NCI-H128 (cell line): ENCODE data around the gene LYSMD3.
A peak's percentile ranks its signal among the peaks of the same experiment; 100 is the strongest.
"Not testable (repeated sequence)": the region's sequence is repeated elsewhere in the genome, so short reads cannot be mapped to it uniquely, and the experiment has no call there.

Source experiments
- DNase-seq: peaks from one replicate; lab custom pipeline; 2025; ENCODE audit not compliant: unreplicated experiment; lab: John Stamatoyannopoulos, UW

The LYSMD3 gene

DNA sequence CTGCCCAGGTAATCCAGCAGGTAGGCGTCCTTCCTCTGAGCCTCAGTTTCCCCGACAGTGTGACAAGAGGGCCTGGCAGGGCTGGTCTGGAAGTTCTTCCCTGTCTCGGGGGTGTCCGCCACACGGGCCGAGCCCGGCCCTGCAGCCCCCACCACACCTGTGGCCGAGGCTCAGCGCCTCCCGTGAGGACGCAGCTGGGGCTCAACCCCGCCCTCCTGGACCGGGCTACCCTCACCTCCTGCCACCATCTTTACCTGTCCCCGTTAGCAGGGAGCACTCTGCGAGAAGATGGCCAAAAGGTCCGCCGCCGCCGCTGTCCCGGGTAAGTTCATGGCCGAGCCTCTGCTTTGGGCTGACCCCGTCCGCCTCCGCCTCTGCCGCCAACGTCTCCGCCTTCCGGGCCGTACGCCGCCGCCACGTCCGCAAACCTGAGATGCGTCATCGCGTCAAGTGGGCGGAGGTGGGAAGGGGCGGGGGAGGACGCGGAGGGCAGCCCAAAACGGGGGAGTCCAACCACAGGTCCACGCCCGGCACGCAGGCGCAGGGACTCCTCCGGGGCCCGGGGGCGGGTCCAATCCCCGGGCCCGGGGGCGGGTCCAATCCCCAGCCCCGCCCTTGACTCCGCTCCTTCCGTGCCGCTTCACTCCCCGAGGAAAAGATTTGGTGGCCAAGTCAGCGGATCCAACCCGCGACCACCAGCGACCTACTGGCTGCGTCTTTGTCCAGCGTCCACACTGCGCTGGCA lies at the start of gene LYSMD3:
Gene LYSMD3 (minus strand): TSS at position 391 of the 745 bp plus-strand sequence. CDS start 4,295 bp downstream, outside the sequence.
- peak; percentile 89 for DNase-seq

DNA sequence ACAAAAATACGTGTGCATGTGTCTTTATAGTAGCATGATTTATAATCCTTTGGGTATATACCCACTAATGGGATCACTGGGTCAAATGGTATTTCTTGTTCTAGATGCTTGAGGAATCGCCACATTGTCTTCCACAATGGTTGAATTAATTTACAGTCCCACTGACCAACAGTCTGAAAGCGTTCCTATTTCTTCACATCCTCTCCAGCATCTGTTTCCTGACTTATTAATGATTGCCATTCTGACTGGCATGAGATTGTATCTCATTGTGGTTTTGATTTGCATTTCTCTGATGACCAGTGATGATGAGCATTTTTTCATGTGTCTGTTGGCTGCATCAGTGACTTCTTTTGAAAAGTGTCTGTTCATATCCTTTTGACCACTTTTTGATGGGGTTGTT lies 47.2 kb upstream of the LYSMD3 start:
- not testable (repeated sequence) for DNase-seq

DNA sequence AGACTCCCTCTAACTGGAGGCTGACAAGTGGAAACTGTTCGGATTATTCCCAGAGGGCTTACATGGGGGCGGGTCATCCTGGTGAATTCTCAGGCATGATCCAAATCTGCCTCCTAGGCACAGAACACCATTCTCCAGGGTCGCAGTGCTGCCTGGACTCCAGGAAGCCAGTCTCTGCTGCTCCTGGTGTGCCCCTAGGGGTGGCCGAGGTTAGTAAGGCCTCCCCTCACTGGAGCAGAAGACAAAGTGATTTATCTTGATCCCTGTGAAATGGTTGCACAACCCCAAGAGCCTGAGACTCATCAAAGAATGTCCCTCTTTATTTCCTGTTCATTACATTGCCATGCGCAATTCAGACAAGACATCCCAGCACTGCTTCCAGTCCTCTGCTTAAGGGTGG lies 46.3 kb upstream of the LYSMD3 start:
- no peak for DNase-seq

DNA sequence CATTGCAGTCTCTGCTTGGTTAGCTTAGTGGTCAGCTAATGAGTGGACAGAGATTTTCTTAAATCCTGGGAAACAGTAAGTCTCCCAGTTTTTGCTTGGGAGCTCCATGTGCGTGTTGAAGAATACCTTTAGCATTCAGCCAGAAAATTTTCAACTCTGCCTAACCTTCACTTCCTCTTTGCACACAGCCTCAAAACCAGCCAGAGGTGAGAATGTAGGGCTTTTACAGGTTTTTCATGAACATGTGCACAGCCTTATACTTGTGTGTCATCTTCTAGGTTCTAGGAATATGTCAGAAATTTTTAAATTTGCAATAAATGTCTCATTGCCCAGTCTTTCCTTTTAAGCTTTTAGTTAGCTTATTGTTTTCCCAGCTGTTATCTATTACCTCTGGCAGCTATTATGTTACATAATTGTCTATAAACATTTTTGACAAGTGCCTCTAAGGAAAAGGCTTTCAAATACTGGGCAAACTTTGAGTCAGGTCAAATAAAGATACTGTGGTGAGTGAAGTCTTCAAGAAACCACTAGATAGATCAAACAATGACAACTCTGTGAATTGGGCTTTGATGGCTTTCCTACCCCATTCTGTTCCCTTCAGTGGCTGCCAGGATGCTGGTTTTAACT lies 41.9 kb upstream of the LYSMD3 start:
- DNase-seq: no peak

DNA sequence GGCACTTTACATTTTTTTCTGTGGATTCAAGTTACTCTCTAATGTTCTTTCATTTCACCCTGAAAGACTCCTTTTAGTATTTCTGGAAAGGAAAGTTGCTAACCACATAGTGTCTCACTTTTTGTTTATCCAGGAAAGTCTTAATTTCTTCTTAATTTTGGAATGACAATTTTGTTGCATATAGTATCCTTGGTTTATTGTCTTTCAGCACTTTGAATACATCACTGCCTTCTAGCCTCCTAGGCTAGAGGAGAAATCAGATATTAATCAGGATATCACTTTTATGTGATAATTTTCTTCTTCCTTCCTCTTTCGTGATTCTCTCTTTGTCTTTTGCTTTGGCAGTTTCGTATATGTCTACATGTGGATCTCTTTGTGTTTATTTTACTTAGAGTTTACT lies 40.6 kb upstream of the LYSMD3 start:
- DNase-seq: no peak

DNA sequence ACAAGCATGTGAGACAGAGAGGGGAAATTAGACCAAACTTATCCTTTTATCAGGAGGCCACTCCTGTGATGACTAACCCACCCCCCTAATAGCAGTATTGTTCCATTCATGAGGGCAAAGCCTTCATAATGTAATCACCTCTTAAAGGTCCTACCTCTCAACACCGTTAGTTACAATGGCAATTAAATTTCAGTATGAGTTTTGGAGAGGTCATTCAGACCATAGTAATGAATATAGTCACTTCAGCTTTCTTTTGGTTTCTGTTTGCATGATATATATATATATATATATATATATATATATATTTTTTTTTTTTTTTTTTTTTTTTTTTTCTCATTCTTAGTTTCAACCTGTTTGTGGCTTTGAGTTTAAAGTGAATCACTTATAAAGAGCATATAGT lies 39.7 kb upstream of the LYSMD3 start:
- no peak for DNase-seq

DNA sequence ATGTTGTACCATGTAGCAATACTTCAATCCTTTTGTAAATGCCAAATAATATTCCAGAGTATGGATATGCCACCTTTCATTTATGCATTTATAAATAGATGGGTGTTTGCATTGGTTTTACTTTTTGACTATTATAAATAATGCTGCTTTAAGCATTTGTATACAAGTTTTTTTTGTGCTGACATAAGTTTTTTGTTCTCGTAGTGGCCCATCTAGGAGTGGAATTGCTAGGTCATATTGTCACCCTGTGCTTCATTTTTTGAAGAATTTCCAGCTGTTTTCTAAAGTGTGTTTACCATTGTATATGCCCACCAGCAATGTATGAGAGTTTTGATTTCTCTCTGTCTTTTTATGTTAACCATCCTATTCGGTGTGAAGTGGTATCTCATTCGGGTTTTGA lies 36.1 kb upstream of the LYSMD3 start:
- no peak for DNase-seq

DNA sequence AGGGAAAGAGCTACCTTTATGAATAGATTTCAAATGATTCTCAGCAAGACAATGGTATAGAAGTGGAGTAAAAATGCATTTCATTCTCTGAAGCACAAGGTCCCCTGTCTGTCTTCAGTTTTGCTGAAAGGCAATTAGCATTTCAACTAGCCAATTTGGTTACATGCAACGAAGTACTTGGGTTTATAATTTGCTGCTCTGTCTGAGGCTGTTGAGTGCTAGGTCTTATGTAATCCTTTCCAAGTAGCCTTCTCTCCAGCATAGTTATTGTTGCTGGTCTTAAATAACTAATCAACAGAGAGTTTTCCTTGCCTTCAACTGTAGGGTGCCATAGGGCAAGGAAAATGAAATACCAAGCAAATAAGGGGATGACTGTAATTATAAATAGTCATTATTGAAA lies 33.7 kb upstream of the LYSMD3 start:
- DNase-seq: no peak

DNA sequence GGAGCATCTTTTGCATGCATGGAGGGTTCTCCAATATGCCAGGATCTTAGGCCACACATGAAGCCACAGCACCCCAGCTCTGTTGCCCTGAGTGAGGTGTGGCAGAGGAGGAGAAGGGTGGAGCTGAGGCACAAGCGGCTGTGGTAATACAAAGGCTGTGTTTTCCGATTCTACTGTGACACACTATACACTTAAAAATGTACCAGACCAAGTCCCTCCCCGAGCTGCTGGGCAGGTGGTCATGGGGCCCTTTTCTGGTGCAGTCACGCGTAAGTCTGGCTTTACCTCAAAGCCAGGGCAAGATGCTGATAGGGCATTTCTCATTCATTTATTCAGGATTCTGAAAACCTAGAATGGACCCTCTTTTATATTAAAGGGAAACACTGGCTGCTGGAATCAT lies 33.0 kb upstream of the LYSMD3 start:
- no peak for DNase-seq

DNA sequence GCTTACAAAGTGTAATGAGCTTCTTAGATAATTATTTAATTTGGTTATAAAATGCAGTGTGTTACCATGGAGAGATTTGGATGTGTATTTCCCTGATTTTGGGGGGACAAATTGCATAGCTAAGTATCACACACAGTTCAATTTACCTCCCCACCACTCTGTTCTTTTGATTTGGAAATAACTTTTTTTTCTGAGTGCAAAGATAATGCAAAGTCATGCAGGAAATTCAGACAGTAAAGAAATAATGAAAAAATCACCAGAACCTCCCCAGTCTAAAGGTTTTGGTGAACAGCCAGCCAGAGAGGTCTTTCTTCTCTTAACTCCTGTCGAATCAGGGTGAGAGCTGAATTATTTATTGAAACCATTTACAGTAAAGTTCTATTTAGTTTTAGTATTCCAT lies 32.4 kb upstream of the LYSMD3 start:
- DNase-seq: no peak

DNA sequence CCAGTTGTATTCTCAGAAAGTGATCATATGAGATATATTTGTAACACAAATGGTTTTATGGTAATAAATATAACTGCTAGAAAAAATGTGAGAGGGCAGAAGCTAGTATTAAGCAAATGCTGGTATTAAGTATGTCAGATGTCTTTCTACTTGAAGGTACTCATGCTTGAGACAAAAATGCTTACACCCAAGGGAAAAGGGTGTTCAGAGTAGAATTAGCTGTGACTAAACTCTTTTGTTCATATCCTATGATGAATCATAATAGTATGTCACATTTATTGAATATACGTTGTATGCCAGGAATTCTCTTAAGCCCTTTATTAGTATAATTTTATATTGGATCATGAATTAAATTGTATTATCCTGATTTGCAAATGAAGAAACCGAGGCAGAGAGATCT lies 31.4 kb upstream of the LYSMD3 start:
- no peak for DNase-seq

DNA sequence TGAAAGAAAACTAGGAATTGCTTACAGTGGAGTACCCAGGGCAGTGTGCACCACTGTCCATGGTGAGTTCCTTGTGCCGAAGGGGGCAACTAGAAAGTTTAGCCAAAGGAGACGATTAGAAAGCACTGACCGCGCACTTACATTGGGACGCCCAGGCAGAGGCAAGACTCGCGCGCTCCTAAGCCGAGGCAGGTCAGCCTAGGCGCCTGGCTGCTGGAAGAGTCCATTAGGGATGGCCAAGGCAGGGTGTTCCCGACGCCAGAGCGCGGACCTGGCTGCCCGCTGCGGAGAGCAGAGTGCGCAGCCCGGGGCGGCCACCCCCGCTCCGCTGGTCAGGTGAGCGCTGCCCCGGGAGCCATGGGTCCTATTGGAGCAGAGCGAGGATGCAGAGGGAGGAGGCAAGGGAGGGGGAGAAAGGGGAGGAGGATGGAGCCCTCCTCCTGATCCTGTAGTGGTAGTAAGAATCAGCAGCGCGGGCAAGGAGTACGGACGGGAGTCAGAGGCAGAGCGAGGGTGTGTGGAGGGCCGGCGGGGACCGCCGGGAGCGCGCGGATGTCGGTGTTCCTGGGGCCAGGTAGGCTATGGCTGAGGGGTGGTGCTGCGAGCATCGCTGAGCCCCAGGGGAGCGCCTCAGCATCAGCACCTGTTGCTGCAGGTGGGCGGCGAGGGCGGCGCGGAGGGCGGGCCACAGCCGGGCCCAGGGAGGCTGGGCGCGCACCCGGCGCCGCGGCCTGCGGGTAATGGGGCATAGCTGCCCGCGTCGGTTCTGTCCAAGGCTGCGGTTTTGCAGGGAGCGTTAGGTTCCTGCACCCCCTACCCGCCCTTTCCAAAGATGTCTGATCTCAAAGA lies 29.2 kb upstream of the LYSMD3 start, which contains the start of gene ADGRV1:
Gene ADGRV1 (plus strand): TSS at position 454 of the 849 bp plus-strand sequence. CDS start 99 bp downstream, at position 553.
- peak; percentile 75 for DNase-seq

DNA sequence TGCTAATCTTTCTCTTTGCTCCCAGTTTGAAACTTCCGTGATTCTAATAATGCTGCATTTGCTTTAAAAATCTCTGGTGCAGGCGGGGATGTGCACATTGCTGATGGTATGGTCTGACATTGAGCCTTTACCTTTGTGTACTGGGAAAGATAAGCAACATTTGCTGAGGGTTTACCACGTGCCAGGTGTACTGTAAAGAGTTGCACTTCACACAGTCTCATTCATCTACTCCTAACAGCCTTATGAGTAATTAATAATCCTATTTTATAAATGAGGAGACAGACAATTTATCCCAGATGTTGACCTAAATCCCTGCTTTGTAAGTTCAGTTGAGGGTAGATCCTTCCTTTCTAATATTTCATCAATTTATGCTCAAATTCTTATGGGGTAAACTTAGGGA lies 28.5 kb upstream of the LYSMD3 start:
- DNase-seq: no peak

DNA sequence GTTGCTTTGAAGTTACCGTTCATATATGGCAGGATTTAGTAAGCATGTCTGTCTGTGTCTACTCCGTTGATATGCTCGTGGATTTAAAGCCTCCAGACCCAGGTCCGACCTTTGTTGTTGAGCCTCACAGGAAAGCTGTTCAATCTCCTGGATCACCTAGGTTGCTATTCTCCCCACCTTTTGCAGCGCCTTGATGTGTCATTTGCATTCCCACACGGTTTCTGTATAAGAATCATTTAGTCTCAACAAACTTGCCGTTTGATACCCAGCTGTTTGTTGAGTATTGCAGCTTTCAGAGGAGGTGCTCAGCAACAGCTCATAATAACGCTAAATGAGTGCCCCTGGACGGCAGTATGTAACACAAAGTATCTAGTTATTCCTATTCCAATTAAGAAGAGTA lies 28.0 kb upstream of the LYSMD3 start:
- no peak for DNase-seq

DNA sequence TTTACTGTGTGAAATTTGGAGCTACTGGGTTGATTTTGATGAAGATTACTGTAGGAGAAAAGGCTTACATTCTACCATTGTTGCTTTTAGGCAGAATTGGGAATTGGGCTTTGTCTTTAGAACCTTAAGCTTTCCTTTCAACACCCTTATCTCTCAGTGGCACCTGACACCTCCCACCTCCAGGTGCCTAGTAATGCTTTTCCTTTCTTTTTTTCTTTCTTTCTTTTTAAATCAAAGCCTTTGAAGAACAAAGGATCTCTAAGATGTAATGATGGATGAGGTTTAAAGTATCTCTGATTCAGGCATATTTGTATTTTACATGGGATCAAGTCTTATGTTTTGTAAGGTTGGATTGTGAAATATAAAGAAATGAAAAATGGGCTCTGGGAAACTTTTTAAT lies 26.3 kb upstream of the LYSMD3 start:
- DNase-seq: no peak

DNA sequence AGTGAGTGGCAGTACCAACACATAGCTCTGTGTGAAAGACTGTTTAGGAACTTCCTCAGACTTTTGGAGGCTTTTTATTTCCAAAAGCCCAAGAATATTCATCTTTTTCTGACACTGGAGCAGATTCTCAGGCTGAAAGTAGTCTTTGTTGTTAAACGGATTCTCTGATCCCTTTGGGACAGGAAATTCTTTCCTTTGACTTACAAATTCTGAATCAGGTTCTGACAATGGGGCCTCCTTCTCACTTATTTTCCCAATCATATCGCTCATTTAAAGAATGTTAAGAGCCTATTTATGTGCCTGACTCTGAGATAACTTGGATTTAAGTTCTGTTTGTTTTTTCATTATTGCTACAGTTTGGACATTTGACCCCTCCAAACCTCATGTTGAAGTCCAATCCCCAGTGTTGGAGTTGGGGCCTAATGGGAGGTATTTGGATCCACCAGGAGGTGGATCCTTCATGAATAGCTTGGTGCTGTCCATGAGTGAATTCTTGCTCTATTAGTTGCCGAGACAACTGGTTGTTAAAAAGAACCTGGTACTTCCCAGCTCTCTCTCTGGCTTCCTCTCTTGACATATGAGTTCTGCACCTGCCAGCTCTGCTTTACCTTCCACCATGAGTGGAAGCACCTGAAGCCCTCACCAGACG lies 25.1 kb upstream of the LYSMD3 start:
- no peak for DNase-seq

DNA sequence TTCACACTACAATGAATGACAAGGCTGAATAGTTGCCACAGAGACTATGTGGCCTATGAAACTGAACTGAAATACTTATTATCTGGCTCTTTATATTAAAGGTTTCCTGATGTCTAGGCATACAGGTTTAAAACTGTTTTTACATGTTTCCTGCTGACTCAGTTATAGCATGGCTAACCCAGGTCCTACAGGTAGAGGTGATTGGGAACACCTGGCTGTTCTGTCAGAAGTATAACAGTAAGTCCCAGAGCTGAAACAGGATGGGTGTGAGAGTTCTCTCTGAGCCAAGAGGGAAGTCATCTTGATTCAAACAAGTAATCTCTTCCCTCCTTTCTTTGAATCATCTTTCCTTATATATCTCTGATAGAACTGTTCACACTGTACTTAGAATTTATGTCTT lies 24.3 kb upstream of the LYSMD3 start:
- DNase-seq: no peak

DNA sequence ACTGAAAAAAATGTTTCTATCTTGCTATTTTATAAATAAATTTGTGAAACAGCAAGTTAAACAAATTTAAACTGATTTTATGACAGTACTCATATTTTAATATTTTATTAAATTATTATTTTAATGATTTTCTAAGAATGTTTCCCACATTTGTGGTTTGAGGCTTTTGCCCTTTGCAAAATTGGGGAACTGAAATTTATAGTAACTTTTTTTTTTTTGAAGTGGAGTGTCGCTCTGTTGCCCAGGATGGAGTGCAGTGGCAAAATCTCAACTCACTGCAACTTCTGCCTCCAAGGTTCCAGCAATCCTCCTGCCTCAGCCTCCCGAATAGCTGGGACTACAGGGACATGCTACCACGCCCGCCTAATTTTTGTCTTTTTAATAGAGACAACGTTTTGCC lies 22.0 kb upstream of the LYSMD3 start:
- DNase-seq: no peak

DNA sequence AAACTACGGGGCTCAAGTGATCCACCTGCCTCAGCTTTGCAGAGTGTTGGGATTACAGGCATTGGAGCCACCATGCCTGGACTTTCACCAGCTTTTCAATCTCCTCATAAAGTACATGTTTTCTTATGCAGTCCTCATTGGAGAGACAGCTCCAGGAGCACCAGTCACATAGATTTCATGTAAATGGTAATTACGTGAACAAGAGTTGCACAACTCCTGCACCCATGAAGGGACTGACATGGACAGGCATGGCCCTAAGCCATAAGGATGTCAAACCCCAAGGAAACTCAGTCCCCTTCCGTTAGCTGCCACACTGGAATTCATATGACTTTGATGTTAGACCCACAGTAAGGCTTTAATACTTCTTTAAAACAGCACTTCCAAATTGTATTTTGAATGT lies 21.6 kb upstream of the LYSMD3 start:
- DNase-seq: no peak

DNA sequence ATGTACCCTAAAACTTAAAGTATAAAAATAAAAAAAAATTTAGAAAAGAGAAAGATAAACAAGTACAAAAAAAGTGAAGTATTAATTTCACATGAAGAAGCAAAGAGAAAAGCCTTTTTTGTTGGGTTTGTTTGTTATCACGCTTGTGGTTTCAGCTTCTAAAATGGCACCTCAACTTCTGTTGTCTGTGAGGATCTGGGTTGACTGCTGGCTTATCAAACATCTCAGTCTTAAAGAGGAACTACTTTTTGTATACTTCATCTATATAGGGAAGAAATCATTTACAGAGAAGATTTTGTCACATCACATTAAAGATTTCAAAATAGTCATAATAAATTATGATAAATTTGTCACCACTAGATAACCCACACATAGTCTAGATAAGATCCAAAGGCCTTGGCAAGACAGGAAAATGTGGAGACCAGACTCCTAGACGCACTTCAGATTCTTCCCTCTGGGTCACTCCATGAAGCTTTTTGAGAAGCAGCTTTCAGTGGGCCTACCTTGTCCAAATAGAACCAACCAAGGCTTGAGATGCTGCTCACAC lies 20.4 kb upstream of the LYSMD3 start:
- no peak for DNase-seq

DNA sequence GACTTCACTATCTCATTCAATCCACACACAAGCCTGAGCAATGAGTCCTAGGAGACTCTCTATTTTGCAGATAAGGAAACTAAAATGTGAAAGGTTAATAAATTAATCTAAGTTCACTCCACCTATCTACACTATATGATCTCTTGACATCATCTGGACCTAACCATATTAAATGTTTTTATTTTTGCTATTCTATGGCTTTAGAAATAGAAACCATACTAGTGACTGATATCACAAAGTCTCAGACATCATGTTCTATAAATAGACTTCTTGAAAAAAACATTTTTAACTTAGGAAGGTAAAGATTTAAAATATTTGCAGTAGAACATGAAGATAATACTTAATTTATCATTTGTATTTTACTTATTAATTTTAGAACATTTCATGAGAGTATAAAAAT lies 19.8 kb upstream of the LYSMD3 start:
- no peak for DNase-seq
